22Rv1 (cell line): ENCODE data around the gene SEMA6B.

Source experiments
- ZFX ChIP-seq: fragments of 450-650 bp; IDR thresholded peaks from 2 replicates; pipeline ENCODE4 v1.6.1; 2017; ENCODE audit warnings: antibody characterized with exemption, borderline replicate concordance
- TF ChIP-seq, protein P1 (sequence below): fragments of 450-650 bp; IDR thresholded peaks from 2 replicates; pipeline ENCODE4 v1.5.1; 2017; ENCODE audit warnings: mild to moderate bottlenecking

DNA sequence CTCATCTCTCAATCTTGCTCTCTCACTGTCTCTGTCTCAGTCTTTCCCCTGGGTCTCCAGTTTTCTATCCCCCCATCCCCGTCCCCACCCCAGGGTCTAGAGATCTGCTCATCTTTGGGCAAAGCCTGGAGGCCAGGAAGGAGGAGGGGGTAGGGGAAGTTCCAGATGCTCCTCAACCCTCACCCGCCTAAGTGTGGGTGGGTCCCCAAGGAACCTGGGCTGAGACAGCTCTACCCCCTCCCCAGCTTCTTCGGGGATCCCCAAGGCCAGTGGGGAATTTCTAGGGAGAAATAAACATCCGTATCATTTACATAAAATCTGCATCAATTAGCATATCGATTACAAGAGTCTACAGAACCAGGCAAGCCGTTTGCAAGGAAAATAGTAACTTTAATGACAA, 31.8 kb upstream of the SEMA6B start:
- TF ChIP-seq, protein P1, sequence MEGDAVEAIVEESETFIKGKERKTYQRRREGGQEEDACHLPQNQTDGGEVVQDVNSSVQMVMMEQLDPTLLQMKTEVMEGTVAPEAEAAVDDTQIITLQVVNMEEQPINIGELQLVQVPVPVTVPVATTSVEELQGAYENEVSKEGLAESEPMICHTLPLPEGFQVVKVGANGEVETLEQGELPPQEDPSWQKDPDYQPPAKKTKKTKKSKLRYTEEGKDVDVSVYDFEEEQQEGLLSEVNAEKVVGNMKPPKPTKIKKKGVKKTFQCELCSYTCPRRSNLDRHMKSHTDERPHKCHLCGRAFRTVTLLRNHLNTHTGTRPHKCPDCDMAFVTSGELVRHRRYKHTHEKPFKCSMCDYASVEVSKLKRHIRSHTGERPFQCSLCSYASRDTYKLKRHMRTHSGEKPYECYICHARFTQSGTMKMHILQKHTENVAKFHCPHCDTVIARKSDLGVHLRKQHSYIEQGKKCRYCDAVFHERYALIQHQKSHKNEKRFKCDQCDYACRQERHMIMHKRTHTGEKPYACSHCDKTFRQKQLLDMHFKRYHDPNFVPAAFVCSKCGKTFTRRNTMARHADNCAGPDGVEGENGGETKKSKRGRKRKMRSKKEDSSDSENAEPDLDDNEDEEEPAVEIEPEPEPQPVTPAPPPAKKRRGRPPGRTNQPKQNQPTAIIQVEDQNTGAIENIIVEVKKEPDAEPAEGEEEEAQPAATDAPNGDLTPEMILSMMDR, result no peak
- no peak for TF ChIP-seq ZFX
